HCT116 (cell line): ENCODE data around the gene CEACAM6.

ENCODE experiments used
- CTCF ChIP-seq, 3 experiments: fragments of 200-600 bp in 1 of 3; sonication (generic) in 1 of 3; IDR thresholded peaks in 2 of 3; conservative IDR thresholded peaks in 1 of 3; 2 replicates each; pipeline ENCODE4 v1.5.1; 2012 to 2017; ENCODE audit warnings: low read depth in 2 of 3, low read length in 2 of 3, antibody characterized with exemption in 1 of 3, borderline replicate concordance in 1 of 3, control low read depth in 1 of 3, mild to moderate bottlenecking in 1 of 3, mixed read lengths in 1 of 3, mixed run types in 1 of 3, moderate library complexity in 1 of 3; ENCODE audit not compliant: insufficient read depth in 1 of 3
- FOSL1 ChIP-seq: IDR thresholded peaks from 2 replicates; pipeline ENCODE4 v1.6.1; 2012; ENCODE audit warnings: low read depth
- JUND ChIP-seq: IDR thresholded peaks from 2 replicates; pipeline ENCODE4 v1.6.1; 2012
- MAX ChIP-seq: IDR thresholded peaks from 2 replicates; pipeline ENCODE4 v1.6.1; 2012
- POLR2A ChIP-seq: IDR thresholded peaks from 2 replicates; pipeline ENCODE4 v1.7.0; 2011; ENCODE audit warnings: borderline replicate concordance; ENCODE audit not compliant: insufficient read depth, insufficient read length; ENCODE audit errors: extremely low read depth

- TF ChIP-seq MAX (no peak), CTCF (IDR thresholded peaks at IDR 0.05 in 2 of 3, conservative IDR thresholded peaks at IDR 0.05 in 1 of 3; ENCODE audit: borderline replicate concordance in 1 of 3, insufficient read depth in 1 of 3, low read depth in 2 of 3, low read length in 2 of 3) (no peak), JUND (no peak), POLR2A (no peak), FOSL1 (no peak)
These were observed 10.5 kb upstream of the CEACAM6 start for GRCh38 chr19:41744850-41745249.
